ENCODE data around the gene NSMF.
A peak's percentile ranks its signal among the peaks of the same experiment; 100 is the strongest.

NSMF gene

DNA sequence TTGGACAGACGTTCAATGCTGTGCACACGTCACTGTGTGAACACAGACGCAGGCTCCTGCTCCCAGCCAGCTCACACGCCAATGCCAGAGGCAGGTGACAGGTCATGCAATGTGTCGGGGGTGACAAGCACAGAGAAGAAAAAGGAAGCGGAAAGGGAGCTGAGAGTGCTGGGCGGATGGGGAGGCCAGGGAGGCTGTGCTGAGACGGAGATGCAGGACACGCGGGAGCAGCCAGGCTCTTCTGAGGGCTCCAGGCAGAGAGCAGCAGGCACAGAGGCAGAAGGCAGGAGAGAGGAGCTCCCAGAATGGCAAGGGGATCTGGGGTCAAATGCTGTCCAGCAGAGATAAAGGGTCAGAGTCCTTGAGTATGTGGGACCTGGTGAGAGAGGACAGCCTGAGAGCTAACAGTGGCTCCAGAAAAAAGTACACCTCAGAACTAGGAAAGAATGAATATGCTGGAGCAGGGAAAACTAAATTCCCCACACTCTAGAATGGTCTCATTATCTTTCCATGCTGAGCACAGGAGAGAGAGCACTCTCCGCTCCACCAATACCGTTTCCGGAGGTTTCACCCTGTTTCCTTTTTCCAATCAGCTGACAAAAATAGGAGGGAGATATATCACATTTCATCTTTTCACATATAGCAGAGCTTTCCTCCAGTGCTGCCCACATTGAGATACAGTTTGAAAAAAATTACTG, 32.8 kb upstream of the NSMF start:
- DNase-seq (ENCODE audit: low spot score) = no peak

GRCh38 chr9:137490532-137491186, 31.5 kb upstream of the NSMF start:
- DNase-seq (ENCODE audit: low spot score) = no peak

DNA sequence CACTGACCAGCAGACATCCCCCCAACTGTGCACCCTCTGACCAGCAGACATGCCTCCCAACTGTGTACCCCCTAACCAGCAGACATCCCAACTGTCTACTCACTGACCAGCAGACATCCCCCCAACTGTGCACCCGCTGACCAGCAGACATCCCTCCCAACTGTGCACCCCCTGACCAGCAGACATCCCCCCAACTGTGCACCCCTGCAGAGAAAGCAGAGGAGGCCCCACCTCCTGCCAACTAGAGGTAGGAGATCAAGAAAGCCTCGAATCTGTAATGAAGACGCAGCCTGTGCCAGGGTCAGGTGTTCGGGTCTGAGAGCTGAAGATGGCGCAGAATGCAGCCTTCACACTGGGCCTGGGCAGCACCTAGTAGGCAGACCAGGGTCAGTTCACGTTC, 29.8 kb upstream of the NSMF start:
- no peak for DNase-seq (ENCODE audit: low spot score)

GRCh38 chr9:137488327-137488653, 29.2 kb upstream of the NSMF start:
- no peak for DNase-seq (ENCODE audit: low spot score)

- no peak for DNase-seq (ENCODE audit: low spot score)
Observed at GRCh38 chr9:137487454-137488326, 28.6 kb upstream of the NSMF start.

GRCh38 chr9:137486545-137487453, 27.7 kb upstream of the NSMF start:
- no peak for DNase-seq (ENCODE audit: low spot score)

- DNase-seq (ENCODE audit: low spot score) = no peak
Observed at GRCh38 chr9:137486141-137486490, 27.0 kb upstream of the NSMF start.

GRCh38 chr9:137485343-137486140, 26.4 kb upstream of the NSMF start:
- no peak for DNase-seq (ENCODE audit: low spot score)

DNA sequence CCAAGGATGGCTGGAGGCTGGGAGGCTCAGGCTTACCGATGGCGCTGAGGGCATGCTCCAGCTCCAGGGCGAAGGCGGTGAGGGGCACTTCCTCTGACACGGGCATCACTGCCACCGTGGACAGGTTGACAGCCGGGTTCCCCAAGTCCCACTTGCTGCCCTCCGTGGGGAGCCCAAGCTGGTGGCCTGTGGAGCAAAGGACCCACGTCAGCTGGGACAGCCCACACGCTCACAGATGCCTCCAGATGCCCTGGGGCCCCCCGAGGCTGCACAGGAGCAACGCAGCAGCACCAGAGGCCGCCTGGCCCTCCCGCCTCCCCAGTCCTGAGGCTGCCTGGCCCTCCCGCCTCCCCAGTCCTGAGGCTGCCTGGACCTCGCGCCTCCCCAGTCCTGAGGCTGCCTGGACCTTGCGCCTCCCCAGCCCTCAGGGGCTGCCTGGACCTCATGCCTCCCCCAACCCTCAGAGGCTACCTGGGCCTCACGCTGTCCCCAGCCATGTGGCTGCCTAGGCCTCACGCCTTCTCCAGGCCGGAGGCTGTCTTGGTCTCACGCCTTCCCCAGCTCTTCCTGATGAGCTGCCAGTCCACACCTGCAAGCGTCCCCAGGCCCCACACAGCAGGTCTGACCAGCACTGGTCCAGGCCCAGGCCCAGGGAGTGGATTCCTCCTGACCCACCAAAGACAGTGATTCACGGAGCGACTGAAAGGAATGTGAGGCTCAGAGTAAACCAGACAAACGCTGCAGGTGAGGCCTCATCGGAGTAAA, 25.6 kb upstream of the NSMF start:
- DNase-seq (ENCODE audit: low spot score) = no peak

GRCh38 chr9:137482094-137482781, 23.1 kb upstream of the NSMF start:
- peak; percentile 31 for DNase-seq (ENCODE audit: low spot score)

DNA sequence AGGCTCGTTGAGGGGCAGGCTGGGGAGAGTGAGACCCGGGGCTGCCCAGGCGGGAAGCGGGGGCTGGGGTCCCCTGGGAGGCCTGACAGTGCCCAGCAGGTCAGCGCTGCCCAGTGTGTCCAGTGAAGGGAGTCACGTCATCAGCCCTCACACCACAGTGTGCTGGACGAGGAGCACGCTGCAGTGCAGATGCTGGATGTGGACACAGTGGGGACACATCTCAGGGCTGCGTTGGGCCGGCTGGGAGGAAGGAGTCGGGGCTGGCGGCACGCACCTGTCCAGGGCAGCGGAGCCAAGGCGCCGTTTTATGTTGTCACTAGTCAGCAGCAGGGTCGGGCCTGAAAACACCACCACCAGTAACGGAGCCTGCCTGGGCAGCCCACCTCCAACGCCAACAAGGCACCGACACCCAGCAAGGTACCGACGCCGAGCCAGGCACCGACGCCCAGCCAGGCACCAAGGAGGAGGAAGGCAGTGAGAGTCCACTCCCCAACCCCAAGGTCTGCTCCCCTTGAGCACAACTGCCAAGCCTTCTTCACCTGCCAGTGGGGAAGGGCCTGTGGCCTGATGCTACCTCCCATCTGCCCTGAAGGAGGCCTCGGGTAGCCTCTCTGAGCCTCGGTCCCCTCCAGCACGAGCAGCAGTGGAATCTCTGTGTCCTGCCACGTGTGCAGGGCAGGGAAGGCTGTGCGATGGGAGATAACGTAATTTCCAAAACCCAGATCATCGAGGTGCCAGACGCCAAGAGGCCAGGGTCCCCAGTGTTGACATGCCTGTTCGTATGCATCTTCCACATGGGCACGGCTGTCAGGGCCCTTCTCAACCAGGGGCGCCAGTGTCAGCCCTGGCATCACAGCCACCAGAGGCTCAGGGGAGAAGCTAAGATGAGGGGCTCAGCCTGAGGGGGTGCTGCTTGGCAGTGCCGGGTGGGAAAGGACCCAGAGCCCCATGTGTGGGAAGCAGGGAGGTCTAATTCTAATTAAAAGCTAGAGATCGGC, 21.9 kb upstream of the NSMF start:
- no peak for DNase-seq (ENCODE audit: low spot score)

DNA sequence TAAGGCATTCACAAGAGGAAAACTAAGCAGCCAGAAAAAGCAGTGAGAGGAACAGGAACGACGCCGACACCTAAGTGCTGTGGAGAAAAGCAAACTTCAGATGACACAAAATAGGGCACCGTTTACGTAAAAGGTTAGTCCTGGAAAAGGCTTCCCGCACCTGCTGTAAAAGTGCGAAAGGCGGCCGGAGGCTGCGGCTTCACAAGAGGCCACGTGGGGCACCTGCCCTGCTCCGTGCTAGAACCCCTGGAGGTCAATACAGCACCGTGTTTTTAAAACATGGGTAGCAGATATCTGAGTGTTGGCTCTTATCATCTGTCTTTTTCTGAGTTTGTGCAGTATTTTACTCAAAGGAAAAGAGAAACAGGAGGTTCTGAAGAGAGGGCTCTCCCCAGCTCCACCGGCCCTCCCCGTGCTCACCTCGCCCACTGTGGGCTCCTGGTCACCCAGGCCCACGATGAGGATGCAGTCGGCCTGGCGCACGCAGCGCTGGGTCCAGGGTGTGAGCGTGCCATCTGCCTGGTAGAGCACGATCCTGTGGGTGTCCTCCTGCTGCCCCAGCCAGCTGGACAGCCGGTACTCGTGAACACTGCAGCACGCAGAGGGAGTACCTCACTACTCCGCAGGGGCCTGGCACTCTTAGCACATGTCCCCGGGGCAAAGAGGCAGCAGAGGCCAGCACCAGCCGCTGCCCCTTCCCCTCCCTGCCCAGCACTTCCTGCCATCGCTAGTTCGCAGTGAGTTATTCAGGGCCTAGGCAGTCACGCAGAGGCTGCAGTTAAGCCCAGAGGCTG, 21.0 kb upstream of the NSMF start:
- DNase-seq (ENCODE audit: low spot score) = no peak

GRCh38 chr9:137478962-137479861, 20.1 kb upstream of the NSMF start:
- DNase-seq (ENCODE audit: low spot score) = no peak

GRCh38 chr9:137478613-137478961, 19.5 kb upstream of the NSMF start:
- DNase-seq (ENCODE audit: low spot score) = no peak

GRCh38 chr9:137477778-137478612, 18.9 kb upstream of the NSMF start:
- no peak for DNase-seq (ENCODE audit: low spot score)

- DNase-seq (ENCODE audit: low spot score) = no peak
Observed at GRCh38 chr9:137476856-137477255, 17.7 kb upstream of the NSMF start.

Data from kidney tubule cell (primary cell).